Measurements from ENCODE around the gene NGEF. TPM values are rescaled to one million over a fixed set of nuclear protein-coding genes. Genes with fewer than 3 reads are reported as not detected.

NGEF gene
- total RNA-seq, 3 donors from 2014 or later, result 20.1 to 67.5 (median 38.0) TPM

- no peak for TF ChIP-seq CTCF (IDR thresholded peaks at IDR 0.05)
- DNase-seq (peak; percentile 69 to 70 (median 70)), ATAC-seq (peak; percentile 90)
- Histone ChIP-seq H3K9me3 (no peaks in the 10 kb centered on the region), H3K36me3 (ENCODE audit: low read depth) (no peaks in the 10 kb centered on the region), H3K4me3 (no peak overlapping the region), H3K4me1 (ENCODE audit: low read depth) (peaks cover 21% of the 10 kb centered on the region)
- intact Hi-C loops (cut with DNase I, micrococcal nuclease), result no loop called here
These were observed 33.1 kb downstream of the NGEF start for GRCh38 chr2:232979871-232980461.

GRCh38 chr2:232977438-232977971 lies 35.6 kb downstream of the NGEF start:
- Histone ChIP-seq H3K4me1 (ENCODE audit: low read depth) (peaks cover 21% of the 10 kb centered on the region), H3K36me3 (ENCODE audit: low read depth) (no peaks in the 10 kb centered on the region), H3K9me3 (no peaks in the 10 kb centered on the region), H3K4me3 (no peak overlapping the region)
- intact Hi-C loops (cut with DNase I, micrococcal nuclease), result no loop called here
- no peak for ATAC-seq
- peak in 2 of 3 donors; percentile 22 to 46 for DNase-seq
- TF ChIP-seq CTCF (IDR thresholded peaks at IDR 0.05), result no peak

GRCh38 chr2:232976666-232977437 lies 36.2 kb downstream of the NGEF start:
- ATAC-seq, result no peak

GRCh38 chr2:232976176-232976575 lies 36.9 kb downstream of the NGEF start:
- DNase-seq (no peak), ATAC-seq (no peak)
- H3K4me1 ChIP-seq (ENCODE audit: low read depth), result peaks cover 12% of the 10 kb centered on the region
- no peaks in the 10 kb centered on the region for H3K36me3 ChIP-seq (ENCODE audit: low read depth)
- no peaks in the 10 kb centered on the region for H3K9me3 ChIP-seq
- intact Hi-C loops (cut with DNase I, micrococcal nuclease), result no loop called here
- no peak for TF ChIP-seq CTCF (IDR thresholded peaks at IDR 0.05)
- no peak overlapping the region for H3K4me3 ChIP-seq

More at GRCh38 chr2:232976666-232977437, 36.2 kb downstream of the NGEF start:
- Histone ChIP-seq H3K36me3 (ENCODE audit: low read depth) (no peaks in the 10 kb centered on the region), H3K4me3 (no peak overlapping the region), H3K9me3 (no peaks in the 10 kb centered on the region), H3K4me1 (ENCODE audit: low read depth) (peaks cover 17% of the 10 kb centered on the region)
- no peak for TF ChIP-seq CTCF (IDR thresholded peaks at IDR 0.05)
- intact Hi-C loops (cut with DNase I, micrococcal nuclease), result no loop called here
- peak in 1 of 3 donors; percentile 20 for DNase-seq

GRCh38 chr2:232974396-232974795 lies 38.7 kb downstream of the NGEF start:
- DNase-seq, result no peak
- Histone ChIP-seq H3K4me3 (no peak overlapping the region), H3K9me3 (no peaks in the 10 kb centered on the region), H3K36me3 (ENCODE audit: low read depth) (no peaks in the 10 kb centered on the region), H3K4me1 (ENCODE audit: low read depth) (no peaks in the 10 kb centered on the region)
- no peak for TF ChIP-seq CTCF (IDR thresholded peaks at IDR 0.05)
- ATAC-seq, result no peak
- intact Hi-C loops (cut with DNase I, micrococcal nuclease), result no loop called here

Measured in mucosa of descending colon (tissue), 3 donors.